ENCODE results near the gene SNCAIP. TPM values are rescaled to one million over a fixed set of nuclear protein-coding genes. Genes with fewer than 3 reads are reported as not detected.

Gene SNCAIP
- total and polyA plus RNA-seq, 2 of the 4 experiments (the other 2 are of a cell fraction): 15.3 to 19.0 TPM

GRCh38 chr5:122296871-122297270 is 15.2 kb upstream of the SNCAIP start:
- Histone ChIP-seq H2BK15ac (ENCODE audit: low read depth, low read length) (no peak overlapping the region), H3K79me1 (ENCODE audit: low read depth in 1 of 2, low read length in 2 of 2) (no peaks in the 10 kb centered on the region), H2BK120ac (ENCODE audit: low read depth, low read length) (no peak overlapping the region), H2BK20ac (ENCODE audit: low read depth, low read length) (no peak overlapping the region), H3K9ac (ENCODE audit: low read depth, low read length) (no peak overlapping the region), H4K8ac (ENCODE audit: low read depth in 2 of 2, low read length in 2 of 2) (no peak overlapping the region), H3K4me1 (ENCODE audit: control insufficient read depth, insufficient read depth, low read length) (no peaks in the 10 kb centered on the region; the same call in 1 of the 2 replicates), H3K27me3 (ENCODE audit: control insufficient read depth, insufficient read depth, low read length) (no peaks in the 10 kb centered on the region; the same call in 1 of the 2 replicates), H4K20me1 (ENCODE audit: insufficient read depth, low read length) (no peaks in the 10 kb centered on the region), H3K9me1 (ENCODE audit: insufficient read depth, low read length) (no peaks in the 10 kb centered on the region), H3K27ac (ENCODE audit: insufficient read depth, low read length) (no peak overlapping the region), H2AK5ac (ENCODE audit: low read depth, low read length) (no peak overlapping the region), H3K18ac (ENCODE audit: low read depth, low read length) (no peak overlapping the region), H2AK9ac (replicated peaks; ENCODE audit: low read depth, low read length, poor library complexity) (no peak overlapping the region), H3K4me3 (ENCODE audit: insufficient read depth, low read depth, low read length) (no peak overlapping the region), H3K23ac (ENCODE audit: low read depth, low read length) (no peak overlapping the region), H2AFZ (replicated peaks; ENCODE audit: low read length, poor library complexity) (no peak overlapping the region), H4K91ac (ENCODE audit: insufficient read depth, low read depth, low read length) (no peak overlapping the region), H3K9me3 (ENCODE audit: control insufficient read depth, insufficient read depth, low read length) (no peaks in the 10 kb centered on the region), H3K4ac (ENCODE audit: low read depth, low read length) (no peak overlapping the region), H3K14ac (replicated peaks; ENCODE audit: low read depth, low read length) (no peak overlapping the region), H3K56ac (ENCODE audit: extremely low read depth, insufficient read depth, low read length) (no peak overlapping the region), H3K4me2 (ENCODE audit: low read depth, low read length) (no peak overlapping the region), H4K5ac (ENCODE audit: low read depth, low read length) (no peak overlapping the region), H3K36me3 (ENCODE audit: control insufficient read depth, insufficient read depth, low read length) (no peaks in the 10 kb centered on the region), H2BK5ac (ENCODE audit: low read depth, low read length, poor library complexity, severe bottlenecking) (no peak overlapping the region)
- in situ Hi-C loops (cut with MboI; ENCODE audit: low sequenced_read_pairs) (no loop called here), intact Hi-C loops (cut with micrococcal nuclease) (no loop called here), dilution Hi-C loops (cut with HindIII; ENCODE audit: low sequenced_read_pairs, unreplicated experiment) (no loop called here)
- no peak for TF ChIP-seq RFX5 (IDR thresholded peaks at IDR 0.05; ENCODE audit: low read depth, low read length)
- no peak for TF ChIP-seq USF2 (IDR thresholded peaks at IDR 0.05; ENCODE audit: low read depth, low read length)
- no peak for TF ChIP-seq POLR2A (IDR thresholded peaks at IDR 0.05; ENCODE audit: low read depth, low read length)
- no peak for TF ChIP-seq CHD1 (IDR thresholded peaks at IDR 0.05; ENCODE audit: low read depth, low read length)
- TF ChIP-seq MXI1 (IDR thresholded peaks at IDR 0.05; ENCODE audit: borderline replicate concordance, low read depth, low read length): no peak
- TF ChIP-seq BHLHE40 (IDR thresholded peaks at IDR 0.05; ENCODE audit: low read depth, low read length): no peak
- POLR2A ChIA-PET (ENCODE audit: unreplicated experiment): no interaction called here
- BruUV-seq (replicated peaks): no TSS peak
- ATAC-seq (ENCODE audit: low read depth) (no peak), DNase-seq (no peak)
- WGBS, 2 experiments (ENCODE audit: extremely low coverage in 2 of 2, insufficient read length in 1 of 2): no CpG with 5 or more reads among the region's 2 CpGs
- CTCF ChIA-PET: no interaction called here

Measured in IMR-90 (cell line).